SW480 (cell line): Measurements from ENCODE around the gene LGALS3.
"Not testable (repeated sequence)": the region's sequence is repeated elsewhere in the genome, so short reads cannot be mapped to it uniquely, and the experiment has no call there.

ENCODE experiments used
- DNase-seq: peaks from one replicate; pipeline ENCODE4 v3.0.0-alpha.2; 2016; ENCODE audit warnings: low spot score

Gene LGALS3

GRCh38 chr14:55129086-55129427 lies at the start of gene LGALS3:
TSS of gene LGALS3 (plus strand) at chr14:55129252. CDS start at chr14:55137374, 8,122 bp downstream.
- DNase-seq, result peak; percentile 64

- not testable (repeated sequence) for DNase-seq
Observed at GRCh38 chr14:55079961-55080360, 49.1 kb upstream of the LGALS3 start.

- DNase-seq, result no peak
Observed at GRCh38 chr14:55084401-55085059, 44.5 kb upstream of the LGALS3 start.

DNA sequence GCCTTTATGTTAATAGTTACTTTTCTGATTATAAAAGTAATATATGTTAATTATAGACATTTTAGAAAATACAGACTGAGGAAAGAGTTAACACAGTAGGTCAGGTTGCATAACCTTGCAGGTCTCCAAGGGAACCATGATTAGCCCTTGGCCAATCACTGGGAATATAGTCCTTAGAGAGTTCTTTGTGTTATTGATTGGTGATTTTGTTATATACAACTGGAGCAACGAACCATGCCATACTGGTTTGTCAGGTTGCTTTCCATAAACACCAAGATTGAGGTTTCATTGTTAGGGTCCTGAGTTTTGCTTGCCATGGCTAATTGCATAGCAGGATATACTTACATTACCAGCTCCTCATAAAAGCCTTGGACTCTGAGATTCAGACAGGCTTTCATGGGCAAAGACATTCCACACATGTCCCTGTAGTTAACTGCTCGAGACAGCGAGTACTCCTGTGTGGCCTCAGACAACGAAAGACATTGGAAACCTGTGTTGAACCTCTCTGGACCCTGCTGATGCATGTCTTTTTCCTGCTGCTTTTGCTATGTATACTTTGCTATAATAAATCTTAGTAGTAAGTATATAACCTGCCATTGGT lies 43.9 kb upstream of the LGALS3 start:
- DNase-seq, result no peak

- no peak for DNase-seq
Observed at GRCh38 chr14:55086938-55087337, 42.1 kb upstream of the LGALS3 start.

DNA sequence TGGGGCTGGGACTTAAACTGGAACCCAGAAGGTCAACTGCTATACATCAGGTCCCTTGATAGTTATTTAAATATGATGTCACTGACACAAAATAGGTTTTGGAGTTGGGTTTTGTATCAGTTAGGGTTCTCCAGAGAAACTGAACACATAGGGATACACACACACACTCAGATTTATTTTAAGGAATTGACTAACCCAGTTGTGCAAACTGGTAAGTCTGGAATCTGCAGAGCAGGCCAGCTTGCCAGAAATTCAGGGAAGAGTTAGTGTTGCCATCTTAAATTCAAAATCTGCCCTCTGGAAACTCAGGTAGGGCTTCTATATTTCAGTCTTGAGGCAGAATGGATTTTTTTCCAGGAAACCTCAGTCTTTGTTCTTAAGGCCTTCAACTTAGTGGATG lies 40.7 kb upstream of the LGALS3 start:
- DNase-seq, result no peak

GRCh38 chr14:55092341-55092740 lies 36.7 kb upstream of the LGALS3 start:
- DNase-seq, result no peak

DNA sequence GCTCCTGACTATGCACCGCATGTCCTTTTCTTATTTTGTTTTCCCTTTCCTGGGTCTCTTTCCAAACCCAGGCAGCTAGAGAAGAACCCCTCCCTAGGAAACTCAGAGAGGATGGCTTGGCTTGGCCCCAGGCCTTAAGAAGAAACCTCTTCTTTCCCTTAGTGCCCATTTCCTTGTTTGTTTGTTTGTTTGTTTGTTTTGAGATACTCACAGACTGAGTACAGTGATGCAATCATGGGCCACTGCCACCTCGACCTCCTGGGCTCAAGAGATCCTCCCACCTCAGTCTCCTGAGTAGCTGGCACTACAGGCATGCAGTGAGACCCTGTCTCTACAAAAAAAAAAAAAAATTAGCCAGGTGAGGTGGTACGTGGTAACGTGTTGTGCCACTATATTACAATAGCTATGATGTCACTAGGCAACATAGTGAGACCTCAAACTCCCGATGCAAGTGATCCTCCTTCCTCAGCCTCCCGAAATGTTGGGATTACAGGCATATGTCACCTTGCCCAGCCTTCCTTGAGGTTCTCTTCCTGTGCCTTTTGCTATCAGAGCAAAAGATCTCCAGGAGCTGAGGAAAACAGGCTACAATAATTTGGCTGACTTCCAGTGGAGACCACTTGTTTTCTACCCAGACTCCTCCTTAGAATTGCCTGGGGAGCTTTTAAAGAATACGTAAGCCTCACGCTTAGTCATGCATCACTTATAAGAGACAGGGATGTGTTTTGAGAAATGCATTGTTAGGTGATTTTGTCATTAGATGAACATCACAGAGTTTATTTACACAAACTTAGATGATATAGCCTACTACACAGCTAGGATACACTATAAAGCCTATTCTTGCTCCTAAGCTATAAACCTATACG lies 34.5 kb upstream of the LGALS3 start:
- no peak for DNase-seq

GRCh38 chr14:55097881-55098560 lies 31.0 kb upstream of the LGALS3 start:
- DNase-seq, result no peak

GRCh38 chr14:55098561-55098898 lies 30.5 kb upstream of the LGALS3 start:
- no peak for DNase-seq

- DNase-seq, result no peak
Observed at GRCh38 chr14:55099756-55100155, 29.3 kb upstream of the LGALS3 start.

- no peak for DNase-seq
Observed at GRCh38 chr14:55101698-55102097, 27.4 kb upstream of the LGALS3 start.

DNA sequence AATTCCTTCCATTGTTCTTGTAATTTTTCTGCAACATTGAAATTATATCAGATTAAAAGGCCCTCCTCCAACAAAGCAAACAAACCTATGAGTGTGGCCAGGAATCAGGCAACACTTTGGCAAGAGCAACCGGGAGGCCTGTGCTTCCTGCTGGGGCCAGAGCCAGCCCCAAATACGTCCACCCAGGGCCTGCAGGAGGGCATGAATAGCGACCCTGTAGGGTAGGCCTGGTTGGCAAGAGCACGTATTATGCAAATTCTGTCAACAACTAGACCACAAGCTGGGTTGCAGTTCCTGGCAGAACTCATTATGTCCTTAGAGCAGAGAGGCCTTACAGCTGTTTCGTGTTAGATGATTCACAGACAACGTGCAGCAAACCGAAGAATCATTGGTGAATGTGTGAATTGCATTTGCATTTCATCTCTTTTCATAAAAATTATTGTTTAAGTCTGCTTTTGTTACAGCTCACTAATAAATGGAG lies 26.9 kb upstream of the LGALS3 start:
- DNase-seq, result peak; percentile 91

GRCh38 chr14:55103005-55103640 lies 25.9 kb upstream of the LGALS3 start:
- DNase-seq, result peak; percentile 99

DNA sequence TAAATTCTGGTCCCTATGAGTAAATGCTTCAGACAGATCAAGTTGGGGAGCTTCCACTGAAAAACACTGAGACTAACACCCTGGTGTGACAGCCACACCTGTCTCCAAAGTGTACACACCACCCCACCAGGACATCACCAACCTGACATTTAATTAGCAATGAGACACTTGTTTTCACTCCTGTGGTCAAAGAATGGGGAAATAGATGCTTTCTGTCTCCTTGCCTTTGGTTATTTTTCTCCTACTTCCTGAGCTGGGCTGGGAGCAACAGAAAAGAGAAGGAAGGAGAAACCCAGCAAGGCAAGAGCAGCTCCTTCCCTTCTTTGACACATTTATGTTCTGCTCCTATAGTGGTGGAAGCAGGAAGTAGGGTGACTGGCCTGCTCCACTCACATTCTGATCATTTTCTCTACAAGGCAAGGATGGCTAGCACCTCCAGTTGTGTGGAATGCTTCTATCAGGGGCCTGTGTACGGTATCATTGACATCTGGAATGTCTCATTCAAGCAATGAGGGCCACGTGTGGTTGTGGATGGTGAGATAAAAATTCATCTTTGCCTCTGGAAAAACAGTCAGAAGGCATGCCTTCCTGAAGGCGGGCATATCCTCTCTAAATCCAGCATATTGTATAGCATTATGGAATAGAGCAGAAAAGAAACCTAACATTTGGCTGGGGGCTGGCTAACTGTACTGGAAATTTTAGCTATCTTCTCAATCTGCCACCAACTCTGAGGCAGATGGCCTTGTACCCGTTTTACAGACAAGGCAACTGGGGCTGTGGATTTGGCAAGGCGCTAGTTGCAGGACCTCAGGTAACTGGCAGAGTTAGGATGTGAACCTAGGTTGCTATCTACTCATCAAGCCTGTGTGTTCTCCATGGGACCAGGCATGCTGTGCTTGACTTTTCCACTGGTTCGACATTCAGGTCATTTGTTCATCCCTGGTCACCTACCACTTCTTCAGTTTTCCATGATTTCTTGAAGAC lies 24.8 kb upstream of the LGALS3 start:
- DNase-seq, result no peak

DNA sequence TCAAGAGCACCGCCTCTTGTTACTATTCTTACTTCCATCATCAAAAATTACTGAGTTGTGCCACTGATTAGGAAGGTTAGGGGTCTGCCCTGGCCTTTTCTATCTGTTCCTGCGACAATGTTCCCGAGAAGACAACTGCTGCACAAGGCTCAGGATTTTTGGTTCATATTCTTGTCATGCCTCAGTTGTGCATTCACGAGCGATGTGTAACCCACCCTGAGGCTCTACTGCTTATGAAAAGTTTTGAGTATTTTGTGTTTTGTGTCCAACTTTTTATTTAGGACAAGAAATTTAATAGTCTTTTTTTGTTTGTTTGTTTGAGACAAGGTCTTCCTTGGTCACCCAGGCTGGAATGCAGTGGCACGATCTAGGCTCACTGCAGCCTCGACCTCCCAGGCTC lies 23.1 kb upstream of the LGALS3 start:
- no peak for DNase-seq

GRCh38 chr14:55107766-55108554 lies 21.1 kb upstream of the LGALS3 start:
- DNase-seq, result peak; percentile 98

- DNase-seq, result no peak
Observed at GRCh38 chr14:55109836-55110235, 19.2 kb upstream of the LGALS3 start.

DNA sequence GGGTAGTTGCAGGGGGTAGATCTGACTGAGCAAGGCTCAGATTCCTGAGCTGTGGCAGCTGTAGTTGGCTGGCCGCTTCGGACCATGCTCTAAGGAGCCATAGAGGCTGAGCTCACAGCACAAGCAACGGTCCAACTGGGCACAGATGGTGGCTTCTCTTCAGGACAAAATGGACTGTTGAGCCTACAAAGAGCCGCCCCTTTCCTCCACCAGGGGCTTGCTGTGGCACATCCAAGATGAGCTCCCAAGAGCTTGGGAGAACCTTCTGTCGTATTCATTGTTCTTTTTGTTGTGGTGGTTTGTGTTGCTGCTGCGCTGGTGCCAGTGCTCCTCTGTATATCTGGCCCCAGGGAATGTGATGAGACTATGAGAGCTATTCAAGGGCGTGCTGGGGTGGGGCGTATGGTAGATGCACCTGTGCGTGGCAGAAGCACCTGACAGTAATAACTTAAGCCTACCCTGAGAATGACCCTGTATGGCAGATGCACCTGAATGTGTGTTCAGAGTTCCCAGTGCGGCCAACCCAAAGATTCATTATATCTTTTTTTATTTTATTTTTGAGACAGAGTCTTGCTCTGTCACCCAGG lies 17.8 kb upstream of the LGALS3 start:
- no peak for DNase-seq

- no peak for DNase-seq
Observed at GRCh38 chr14:55114720-55115119, 14.3 kb upstream of the LGALS3 start.
